GM10266 (cell line): ENCODE data around the gene NUP210.

Source experiments
- DNase-seq: peaks from one replicate; pipeline ENCODE4 v3.0.0; 2012; ENCODE audit errors: extremely low spot score
- CTCF ChIP-seq: IDR thresholded peaks from 2 replicates; pipeline ENCODE4 v1.5.1; 2012; ENCODE audit warnings: mild to moderate bottlenecking, low read depth; ENCODE audit not compliant: control insufficient read depth, insufficient read depth; ENCODE audit errors: missing control alignments

The NUP210 gene

GRCh38 chr3:13276438-13277195 is 143.5 kb downstream of the NUP210 start:
- no peak for TF ChIP-seq CTCF
- no peak for DNase-seq

GRCh38 chr3:13275376-13276005 is 144.6 kb downstream of the NUP210 start:
- no peak for DNase-seq
- TF ChIP-seq CTCF: no peak

- no peak for TF ChIP-seq CTCF
- DNase-seq: no peak
Observed at GRCh38 chr3:13274551-13275332, 145.4 kb downstream of the NUP210 start.

GRCh38 chr3:13274125-13274524 is 146.0 kb downstream of the NUP210 start:
- DNase-seq: no peak
- no peak for TF ChIP-seq CTCF

GRCh38 chr3:13273604-13274105 is 146.5 kb downstream of the NUP210 start:
- no peak for TF ChIP-seq CTCF
- DNase-seq: no peak

- DNase-seq: no peak
- no peak for TF ChIP-seq CTCF
Observed at GRCh38 chr3:13272831-13273603, 147.1 kb downstream of the NUP210 start.
